NCI-H524 treated with DMSO at 0.1 percent for 48 hours (cell line): ENCODE data around the gene AP3B2.
"Not testable (repeated sequence)": the region's sequence is repeated elsewhere in the genome, so short reads cannot be mapped to it uniquely, and the experiment has no call there.

ENCODE experiments used
- DNase-seq: peaks from one replicate; lab custom pipeline; 2025; lab: John Stamatoyannopoulos, UW

Gene AP3B2

GRCh38 chr15:82649226-82649999 is 60.3 kb downstream of the AP3B2 start:
- DNase-seq = no peak

DNA sequence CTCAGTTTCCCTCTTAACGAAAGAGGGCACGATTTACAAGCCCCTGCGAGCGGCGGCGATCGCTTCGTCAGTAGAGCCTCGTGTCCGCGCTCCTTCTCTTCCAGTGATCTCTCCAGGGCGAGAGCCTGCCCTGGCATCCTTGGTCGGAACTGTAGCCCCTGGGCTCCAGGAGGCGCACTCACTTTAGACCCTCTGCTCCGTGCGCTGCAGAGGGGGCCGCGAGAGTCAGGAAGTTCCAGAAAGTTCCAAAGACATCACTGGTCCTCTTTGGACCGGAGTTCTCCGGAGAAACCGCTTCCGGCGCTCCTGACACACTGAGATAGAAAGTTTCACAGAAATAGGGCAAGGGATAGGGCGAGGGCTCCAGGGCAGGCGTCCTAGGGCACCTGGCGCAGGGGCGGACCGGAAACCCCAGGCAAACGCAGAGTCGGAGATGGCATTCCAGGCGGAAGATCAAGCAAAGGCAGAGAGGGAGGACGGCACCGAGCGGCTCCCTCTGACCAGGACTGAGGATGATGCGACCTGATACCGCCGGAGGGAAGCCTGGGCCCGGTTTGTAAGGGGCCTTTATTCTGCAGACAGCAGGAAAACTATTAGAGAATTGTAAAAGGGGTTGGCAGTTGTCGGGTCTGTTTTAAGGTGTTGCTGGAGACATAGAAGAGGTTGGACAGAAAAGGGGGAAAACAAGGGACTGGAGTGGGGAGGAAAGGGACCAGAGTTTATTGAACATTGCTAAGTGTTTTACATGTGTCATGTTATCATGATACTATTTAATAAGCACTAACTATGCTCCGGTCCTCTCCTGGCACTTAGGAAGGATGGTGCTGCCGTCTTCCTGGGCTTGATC is 61.2 kb downstream of the AP3B2 start:
- no peak for DNase-seq

- DNase-seq = no peak
These were observed 61.8 kb downstream of the AP3B2 start for GRCh38 chr15:82647835-82648256.

GRCh38 chr15:82647045-82647834 is 62.4 kb downstream of the AP3B2 start, which contains the start of gene CPEB1:
Gene CPEB1, minus strand, starts transcription at chr15:82647363. Its CDS starts 18,904 bp downstream, at chr15:82628459.
- no peak for DNase-seq

DNA sequence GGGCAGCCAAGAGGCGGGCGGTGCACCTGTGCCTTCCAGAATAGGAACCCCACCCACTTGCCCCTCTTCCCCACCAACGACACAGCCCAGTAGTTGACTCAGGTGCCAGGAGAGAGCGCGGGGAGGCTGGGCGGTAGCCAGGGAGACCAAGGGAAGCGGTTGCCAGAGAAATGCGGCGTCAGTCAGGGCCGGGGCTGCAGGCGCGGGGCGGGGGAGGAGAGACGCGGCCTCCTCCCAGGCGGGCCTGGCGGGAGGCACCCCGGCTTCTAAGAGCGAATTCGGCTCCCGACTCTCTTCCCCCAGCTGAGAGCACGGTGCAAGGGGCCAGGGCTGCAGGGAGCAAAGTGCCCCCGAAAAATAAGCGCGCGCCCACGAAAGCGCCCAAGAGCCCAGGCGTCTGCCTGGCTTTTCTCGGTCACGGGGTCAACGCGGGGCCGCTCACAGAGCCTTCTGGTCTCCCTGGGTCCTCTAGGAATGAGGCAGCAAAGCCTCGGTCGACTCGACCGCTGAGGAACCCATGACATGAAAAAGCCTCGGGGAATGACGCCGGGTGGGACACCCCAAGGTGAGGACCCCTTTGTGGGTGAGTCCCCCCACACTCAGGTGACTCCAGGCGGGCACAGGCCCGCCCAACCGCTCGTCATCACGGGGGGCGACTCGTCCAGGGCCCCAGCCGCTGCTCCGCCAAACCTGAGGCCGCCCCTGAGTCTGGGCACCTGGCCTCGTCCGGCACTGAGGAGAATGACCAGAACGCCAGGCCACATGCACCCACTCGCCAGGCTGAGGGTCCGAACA is 63.2 kb downstream of the AP3B2 start:
- no peak for DNase-seq

- not testable (repeated sequence) for DNase-seq
These were observed 64.5 kb downstream of the AP3B2 start for GRCh38 chr15:82644967-82645852.

DNA sequence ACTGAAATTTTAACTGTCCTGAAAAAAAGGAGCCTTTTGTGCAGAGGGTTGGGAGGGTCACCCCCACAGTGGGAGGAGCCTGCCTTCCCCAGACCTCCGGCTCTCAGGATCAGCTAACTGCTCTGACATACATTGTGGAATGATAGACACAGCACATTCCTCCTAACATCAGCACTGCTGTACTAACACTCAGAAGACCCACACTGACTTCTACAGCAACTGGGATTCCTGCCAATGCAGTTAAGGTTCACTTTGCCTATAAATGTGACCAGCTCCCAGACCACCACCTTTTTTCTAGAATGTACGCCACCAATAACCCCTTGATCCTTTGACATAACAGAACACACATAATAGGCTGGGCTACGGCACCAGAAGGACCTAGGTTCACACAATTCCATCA is 65.7 kb downstream of the AP3B2 start:
- DNase-seq = no peak

DNA sequence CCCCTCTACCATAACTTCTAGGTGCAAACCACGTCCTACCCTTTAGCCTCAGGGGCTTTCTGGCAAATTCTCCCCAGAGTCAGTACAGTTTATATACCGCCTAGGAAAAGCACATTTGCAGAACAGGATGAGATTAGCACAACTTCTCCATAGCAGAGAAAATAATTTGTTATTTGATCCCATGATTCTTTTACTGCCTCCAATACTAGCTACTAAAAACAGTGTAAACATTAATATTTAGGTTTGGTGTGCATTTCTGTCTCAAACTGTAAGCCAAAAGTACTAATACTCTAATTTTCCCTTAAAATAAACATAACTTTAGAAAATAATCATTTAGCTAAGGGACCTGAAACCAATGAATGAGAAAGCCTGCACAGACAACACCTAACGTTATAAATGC is 67.0 kb downstream of the AP3B2 start:
- no peak for DNase-seq

GRCh38 chr15:82641129-82641798 is 68.4 kb downstream of the AP3B2 start:
- DNase-seq = peak; percentile 77

- no peak for DNase-seq
These were observed 69.0 kb downstream of the AP3B2 start for GRCh38 chr15:82640672-82641071.

DNA sequence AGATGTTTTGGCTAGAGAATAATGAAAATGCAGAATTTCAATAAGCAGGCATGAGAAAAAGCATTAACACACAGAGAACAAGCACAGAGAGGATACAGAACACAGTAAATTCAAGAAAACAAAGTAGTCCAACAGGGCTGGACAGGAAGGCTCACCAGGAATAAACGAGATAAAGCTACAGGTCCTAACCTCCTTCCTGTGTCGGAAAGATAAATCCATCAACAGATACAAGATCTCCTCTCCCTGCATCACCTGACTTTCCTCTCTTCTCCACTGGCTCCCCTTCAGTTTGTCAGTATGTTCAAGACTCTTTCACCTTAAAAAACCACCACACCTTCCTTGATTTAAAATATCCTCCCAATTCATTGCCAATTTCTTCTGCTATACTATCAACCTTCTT is 73.9 kb downstream of the AP3B2 start:
- no peak for DNase-seq

GRCh38 chr15:82630033-82630432 is 79.6 kb downstream of the AP3B2 start:
- DNase-seq = no peak

- DNase-seq = no peak
These were observed 84.5 kb downstream of the AP3B2 start for GRCh38 chr15:82625136-82625535.

GRCh38 chr15:82624438-82624837 is 85.2 kb downstream of the AP3B2 start:
- no peak for DNase-seq

DNA sequence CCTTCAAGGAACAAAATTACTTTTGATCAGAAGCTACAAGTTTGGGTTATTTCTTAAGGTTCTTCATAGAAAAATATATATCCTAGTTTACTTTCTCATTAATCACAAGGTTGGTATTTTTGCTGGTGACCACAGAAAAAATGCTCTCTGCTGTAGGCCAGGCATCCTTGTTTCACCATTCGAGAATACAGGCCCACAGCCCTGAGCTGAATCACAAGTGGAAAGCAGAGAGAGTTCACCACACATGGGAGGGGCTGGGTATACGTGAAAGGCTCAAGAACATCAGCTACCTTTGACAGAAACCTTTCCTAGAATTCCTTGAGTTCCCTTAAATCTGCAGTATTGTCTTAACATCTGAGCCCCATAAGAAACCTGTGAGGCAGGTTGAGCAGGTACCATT is 85.7 kb downstream of the AP3B2 start:
- DNase-seq = no peak

- no peak for DNase-seq
These were observed 87.7 kb downstream of the AP3B2 start for GRCh38 chr15:82621970-82622369.

DNA sequence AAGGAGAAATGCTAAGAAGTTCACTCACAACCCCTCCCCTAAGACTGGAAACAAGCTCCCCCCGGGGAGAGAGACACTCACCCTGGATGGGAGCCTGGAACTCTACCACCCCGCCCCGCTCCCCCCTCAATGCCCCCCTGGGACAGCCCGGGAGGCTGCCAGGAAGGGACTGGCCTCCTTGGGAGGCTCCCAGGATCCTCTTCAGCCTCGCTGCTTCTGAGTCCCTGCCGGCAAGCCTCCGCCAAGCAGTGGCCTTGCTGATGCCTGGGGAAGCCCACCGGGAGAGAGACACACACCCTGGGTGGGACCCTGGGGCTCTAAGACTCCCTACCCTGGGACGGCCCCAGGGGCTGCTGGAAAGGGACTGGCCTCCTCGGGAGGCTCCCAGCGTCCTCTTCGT is 95.9 kb downstream of the AP3B2 start:
- no peak for DNase-seq

- DNase-seq = no peak
These were observed 98.3 kb downstream of the AP3B2 start for GRCh38 chr15:82611348-82611747.
